NK-92 (cell line): ENCODE data around the gene LRRC75A.
"Not testable (repeated sequence)": the region's sequence is repeated elsewhere in the genome, so short reads cannot be mapped to it uniquely, and the experiment has no call there.

ENCODE experiments used
- DNase-seq: peaks from one replicate; lab custom pipeline; 2025; ENCODE audit not compliant: unreplicated experiment; lab: John Stamatoyannopoulos, UW

The LRRC75A gene

GRCh38 chr17:16491703-16492612, at the start of gene LRRC75A:
TSS of gene LRRC75A (minus strand) at chr17:16492193. CDS start at chr17:16491990, 203 bp downstream.
- no peak for DNase-seq

- no peak for DNase-seq
Observed at GRCh38 chr17:16537130-16537458, 45.1 kb upstream of the LRRC75A start.

- DNase-seq: no peak
Observed at GRCh38 chr17:16534236-16534635, 42.2 kb upstream of the LRRC75A start.

GRCh38 chr17:16529906-16530305, 37.9 kb upstream of the LRRC75A start:
- no peak for DNase-seq

GRCh38 chr17:16527298-16527697, 35.3 kb upstream of the LRRC75A start:
- DNase-seq: no peak

GRCh38 chr17:16525556-16525955, 33.6 kb upstream of the LRRC75A start:
- DNase-seq: not testable (repeated sequence)

- no peak for DNase-seq
Observed at GRCh38 chr17:16521070-16521727, 29.2 kb upstream of the LRRC75A start.

- no peak for DNase-seq
Observed at GRCh38 chr17:16519021-16519420, 27.0 kb upstream of the LRRC75A start.

- DNase-seq: no peak
Observed at GRCh38 chr17:16517477-16517876, 25.5 kb upstream of the LRRC75A start.

- DNase-seq: no peak
Observed at GRCh38 chr17:16516594-16517051, 24.6 kb upstream of the LRRC75A start.

GRCh38 chr17:16515933-16516332, 23.9 kb upstream of the LRRC75A start:
- no peak for DNase-seq

- no peak for DNase-seq
Observed at GRCh38 chr17:16513873-16514272, 21.9 kb upstream of the LRRC75A start.

- DNase-seq: no peak
Observed at GRCh38 chr17:16512011-16512410, 20.0 kb upstream of the LRRC75A start.

GRCh38 chr17:16511593-16511992, 19.6 kb upstream of the LRRC75A start:
- DNase-seq: no peak

- no peak for DNase-seq
Observed at GRCh38 chr17:16507918-16508533, 16.0 kb upstream of the LRRC75A start.

- no peak for DNase-seq
Observed at GRCh38 chr17:16506188-16506587, 14.2 kb upstream of the LRRC75A start.

GRCh38 chr17:16504984-16505383, 13.0 kb upstream of the LRRC75A start:
- no peak for DNase-seq

- no peak for DNase-seq
Observed at GRCh38 chr17:16496820-16497489, 5.0 kb upstream of the LRRC75A start.

GRCh38 chr17:16495980-16496819, 4.2 kb upstream of the LRRC75A start:
- no peak for DNase-seq

GRCh38 chr17:16495561-16495960, 3.6 kb upstream of the LRRC75A start:
- DNase-seq: no peak
